NT2/D1 (cell line): ENCODE data around the gene TSPAN5.

ENCODE experiments used
- DNase-seq: peaks from one replicate; pipeline ENCODE4 v3.0.0-alpha.2; 2011; ENCODE audit warnings: low read depth, low spot score
- H3K27me3 ChIP-seq: 2 replicates; pipeline ENCODE4 v1.6.0; 2011; ENCODE audit warnings: mild to moderate bottlenecking; ENCODE audit not compliant: insufficient read length, insufficient read depth
- H3K36me3 ChIP-seq: 2 replicates; pipeline ENCODE4 v1.6.1; 2011; ENCODE audit warnings: mild to moderate bottlenecking, low read length, mixed read lengths; ENCODE audit not compliant: insufficient read depth, insufficient read length
- H3K4me1 ChIP-seq: 2 replicates; pipeline ENCODE4 v1.5.1; 2011; ENCODE audit not compliant: insufficient read depth, insufficient read length
- H3K4me3 ChIP-seq: 2 replicates; pipeline ENCODE4 v1.5.1; 2011; ENCODE audit warnings: low read depth; ENCODE audit not compliant: insufficient read length
- H3K9ac ChIP-seq: 2 replicates; pipeline ENCODE4 v1.6.0; 2011; ENCODE audit warnings: low read depth; ENCODE audit not compliant: insufficient read length
- H3K9me3 ChIP-seq: 2 replicates; pipeline ENCODE4 v1.5.1; 2011; ENCODE audit warnings: mild to moderate bottlenecking, low read length; ENCODE audit not compliant: insufficient read depth
- SUZ12 ChIP-seq: IDR thresholded peaks from 2 replicates; pipeline ENCODE4 v1.6.1; 2011; ENCODE audit not compliant: insufficient read length, insufficient read depth; ENCODE audit errors: extremely low read depth
- YY1 ChIP-seq: IDR thresholded peaks from 2 replicates; pipeline ENCODE4 v1.6.1; 2011; ENCODE audit not compliant: insufficient read length, insufficient read depth
- ZNF274 ChIP-seq: IDR thresholded peaks from 2 replicates; pipeline ENCODE4 v1.6.1; 2011; ENCODE audit warnings: mild to moderate bottlenecking, low read depth, low read length

Gene TSPAN5

GRCh38 chr4:98641906-98642668 lies 16.3 kb downstream of the TSPAN5 start:
- no peak overlapping the region for H3K4me3 ChIP-seq
- no peaks in the 10 kb centered on the region for H3K9me3 ChIP-seq
- no peaks in the 10 kb centered on the region for H3K4me1 ChIP-seq
- H3K27me3 ChIP-seq, result no peaks in the 10 kb centered on the region
- no peaks in the 10 kb centered on the region for H3K36me3 ChIP-seq
- TF ChIP-seq SUZ12 (no peak), ZNF274 (no peak), YY1 (no peak)
- no peak for DNase-seq
- no peak overlapping the region for H3K9ac ChIP-seq

- DNase-seq, result no peak
- no peaks in the 10 kb centered on the region for H3K36me3 ChIP-seq
- H3K9ac ChIP-seq, result no peak overlapping the region
- no peaks in the 10 kb centered on the region for H3K27me3 ChIP-seq
- H3K4me3 ChIP-seq, result no peak overlapping the region
- no peaks in the 10 kb centered on the region for H3K9me3 ChIP-seq
- TF ChIP-seq ZNF274 (no peak), YY1 (no peak), SUZ12 (no peak)
- H3K4me1 ChIP-seq, result no peaks in the 10 kb centered on the region
Observed at GRCh38 chr4:98641376-98641775, 17.0 kb downstream of the TSPAN5 start.

GRCh38 chr4:98639523-98639922 lies 18.9 kb downstream of the TSPAN5 start:
- Histone ChIP-seq H3K27me3 (no peaks in the 10 kb centered on the region), H3K4me3 (no peak overlapping the region), H3K36me3 (no peaks in the 10 kb centered on the region), H3K9ac (no peak overlapping the region), H3K4me1 (no peaks in the 10 kb centered on the region), H3K9me3 (no peaks in the 10 kb centered on the region)
- TF ChIP-seq YY1, result no peak
- TF ChIP-seq SUZ12, result no peak
- no peak for TF ChIP-seq ZNF274
- no peak for DNase-seq

DNA sequence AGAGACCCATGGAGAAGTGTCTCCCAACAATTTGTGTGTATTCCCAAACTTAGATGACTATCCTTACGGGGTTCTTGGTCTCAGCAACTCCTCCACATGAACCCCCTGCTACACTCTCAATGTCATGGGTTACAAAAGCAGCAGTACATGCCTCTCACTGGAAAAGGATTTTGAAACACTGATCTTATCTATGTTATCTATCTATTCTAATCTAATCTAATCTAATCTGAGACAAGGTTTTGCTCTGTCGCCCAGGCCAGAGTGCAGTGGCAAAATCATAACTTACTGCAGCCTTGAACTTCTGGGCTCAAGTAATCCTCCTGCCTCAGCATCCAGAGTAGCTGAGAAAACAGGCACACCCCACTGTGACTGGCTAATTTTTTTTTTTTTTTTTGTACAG lies 19.3 kb downstream of the TSPAN5 start:
- H3K9me3 ChIP-seq, result no peaks in the 10 kb centered on the region
- H3K36me3 ChIP-seq, result no peaks in the 10 kb centered on the region
- H3K27me3 ChIP-seq, result no peaks in the 10 kb centered on the region
- no peaks in the 10 kb centered on the region for H3K4me1 ChIP-seq
- no peak overlapping the region for H3K4me3 ChIP-seq
- H3K9ac ChIP-seq, result no peak overlapping the region
- no peak for DNase-seq
- TF ChIP-seq YY1, result no peak
- TF ChIP-seq ZNF274, result no peak

DNA sequence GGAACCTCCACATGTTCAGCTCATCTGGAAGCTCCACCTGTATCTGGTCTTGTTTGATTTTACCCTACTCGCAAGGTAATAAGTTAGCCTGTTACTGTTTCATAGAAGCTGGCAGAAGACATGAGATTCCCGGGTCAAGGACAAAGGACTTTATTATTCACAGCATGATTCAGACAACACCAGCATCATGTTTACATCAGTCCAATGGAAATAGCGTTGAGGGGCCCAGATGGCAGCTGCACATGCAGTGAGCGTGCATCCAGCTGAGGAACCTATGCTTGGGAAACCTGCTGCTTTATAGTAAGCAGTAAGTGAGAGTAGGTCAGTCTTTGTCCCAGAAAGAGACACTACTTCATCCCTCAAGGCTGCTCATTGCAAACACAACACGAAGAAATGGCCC lies 19.8 kb downstream of the TSPAN5 start:
- H3K4me3 ChIP-seq, result no peak overlapping the region
- H3K9me3 ChIP-seq, result no peaks in the 10 kb centered on the region
- H3K27me3 ChIP-seq, result no peaks in the 10 kb centered on the region
- H3K36me3 ChIP-seq, result no peaks in the 10 kb centered on the region
- DNase-seq, result no peak
- H3K9ac ChIP-seq, result no peak overlapping the region
- TF ChIP-seq SUZ12, result no peak
- no peak for TF ChIP-seq YY1
- no peak for TF ChIP-seq ZNF274
- H3K4me1 ChIP-seq, result no peaks in the 10 kb centered on the region

DNA sequence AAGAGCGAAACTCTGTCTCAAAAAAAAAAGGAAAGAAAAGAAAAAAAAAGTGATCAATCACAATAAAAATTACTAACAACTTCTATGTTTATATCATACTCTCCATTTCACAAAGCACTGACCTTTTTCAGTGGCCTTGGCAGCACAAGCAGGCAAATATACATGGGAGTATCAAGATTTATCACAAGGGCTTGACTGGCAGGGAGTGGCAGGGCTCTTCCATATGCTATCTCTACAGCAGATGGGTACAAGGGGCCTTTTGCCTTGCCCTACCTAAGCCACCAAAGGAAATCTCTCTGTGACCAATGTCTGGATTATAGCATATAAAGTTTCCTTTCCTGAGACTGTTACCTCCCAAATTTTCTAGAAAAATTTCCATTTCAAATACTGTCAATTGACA lies 24.4 kb downstream of the TSPAN5 start:
- no peaks in the 10 kb centered on the region for H3K36me3 ChIP-seq
- H3K9me3 ChIP-seq, result no peaks in the 10 kb centered on the region
- H3K4me3 ChIP-seq, result no peak overlapping the region
- TF ChIP-seq YY1 (no peak), ZNF274 (no peak), SUZ12 (no peak)
- H3K9ac ChIP-seq, result no peak overlapping the region
- no peaks in the 10 kb centered on the region for H3K27me3 ChIP-seq
- no peak for DNase-seq
- H3K4me1 ChIP-seq, result no peaks in the 10 kb centered on the region

DNA sequence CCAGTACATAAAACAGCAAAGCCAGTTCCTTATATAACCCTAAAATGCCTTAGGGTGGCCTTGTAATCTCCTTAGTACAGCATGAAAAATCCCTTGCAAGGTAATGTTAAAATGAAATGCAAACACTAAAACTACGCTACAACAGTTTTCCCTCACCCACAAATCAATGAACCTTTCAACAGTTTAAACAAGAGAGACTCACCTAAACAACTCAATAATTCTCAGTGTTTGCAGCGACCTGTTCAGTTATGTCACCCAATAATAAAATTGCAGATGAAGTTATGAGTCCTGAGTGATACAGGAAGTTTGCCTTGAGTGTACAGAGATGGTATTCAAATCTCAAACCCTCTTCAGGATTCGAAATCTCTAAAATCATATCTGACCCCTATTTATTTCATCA lies 25.3 kb downstream of the TSPAN5 start:
- Histone ChIP-seq H3K9ac (no peak overlapping the region), H3K27me3 (no peaks in the 10 kb centered on the region), H3K4me1 (no peaks in the 10 kb centered on the region), H3K9me3 (no peaks in the 10 kb centered on the region), H3K36me3 (no peaks in the 10 kb centered on the region), H3K4me3 (no peak overlapping the region)
- TF ChIP-seq YY1, result no peak
- no peak for TF ChIP-seq SUZ12
- no peak for TF ChIP-seq ZNF274
- no peak for DNase-seq

DNA sequence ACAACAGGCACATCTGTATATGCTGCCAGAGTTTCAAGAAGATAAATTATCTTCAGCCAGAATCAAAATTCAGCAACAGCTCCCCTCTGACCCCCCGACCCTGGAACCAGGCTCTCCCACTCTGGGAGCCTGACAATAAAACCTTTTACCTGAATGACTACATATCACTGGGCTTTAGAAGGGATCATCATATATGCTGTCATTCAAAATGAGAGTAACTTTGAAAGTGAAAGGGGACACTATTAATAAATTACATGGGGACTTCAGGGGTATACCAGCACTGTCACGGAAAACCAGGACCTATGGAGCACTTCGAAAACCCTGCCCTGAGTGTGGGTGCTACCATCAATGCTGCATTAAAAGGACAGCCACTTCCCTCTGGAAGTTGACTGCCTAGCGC lies 26.2 kb downstream of the TSPAN5 start:
- Histone ChIP-seq H3K4me1 (no peaks in the 10 kb centered on the region), H3K36me3 (no peaks in the 10 kb centered on the region), H3K27me3 (no peaks in the 10 kb centered on the region), H3K9ac (no peak overlapping the region), H3K4me3 (no peak overlapping the region), H3K9me3 (no peaks in the 10 kb centered on the region)
- TF ChIP-seq SUZ12 (no peak), ZNF274 (no peak), YY1 (no peak)
- DNase-seq, result no peak
